ENCODE measurements around the gene CRB2.
A peak's percentile ranks its signal among the peaks of the same experiment; 100 is the strongest.

CRB2 gene

GRCh38 chr9:123315635-123316034 is 40.4 kb upstream of the CRB2 start:
- TF ChIP-seq GABPA (IDR thresholded peaks at IDR 0.05; ENCODE audit: low read depth): no peak
- no peak for TF ChIP-seq REST (IDR thresholded peaks at IDR 0.05; ENCODE audit: insufficient replicate concordance, low read depth)
- no peak for TF ChIP-seq POLR2AphosphoS5 (IDR thresholded peaks at IDR 0.05; ENCODE audit: low read depth)
- no peak for TF ChIP-seq SPI1 (IDR thresholded peaks at IDR 0.05; ENCODE audit: borderline replicate concordance, low read depth)
- TF ChIP-seq CTCF (IDR thresholded peaks at IDR 0.05; ENCODE audit: insufficient read depth, low read length): no peak
- no peak overlapping the region for H3K27ac ChIP-seq (replicated peaks)
- H3K4me3 ChIP-seq (replicated peaks; ENCODE audit: insufficient read depth, low read length): no peak overlapping the region
- DNase-seq (ENCODE audit: low read depth in 1 of 2, low spot score in 1 of 2): no peak
- no peaks in the 10 kb centered on the region for H3K27me3 ChIP-seq (ENCODE audit: insufficient read depth, poor library complexity, severe bottlenecking)

- Histone ChIP-seq H3K27me3 (ENCODE audit: insufficient read depth, poor library complexity, severe bottlenecking) (no peaks in the 10 kb centered on the region), H3K27ac (replicated peaks) (peak overlapping the region; percentile 24), H3K4me3 (replicated peaks; ENCODE audit: insufficient read depth, low read length) (no peak overlapping the region)
- peak in 1 of 2 experiments; percentile 76 for DNase-seq (ENCODE audit: low read depth in 1 of 2, low spot score in 1 of 2)
- no peak for TF ChIP-seq CTCF (IDR thresholded peaks at IDR 0.05; ENCODE audit: insufficient read depth, low read length)
- no peak for TF ChIP-seq GABPA (IDR thresholded peaks at IDR 0.05; ENCODE audit: low read depth)
- no peak for TF ChIP-seq POLR2AphosphoS5 (IDR thresholded peaks at IDR 0.05; ENCODE audit: low read depth)
These were observed 39.8 kb upstream of the CRB2 start for GRCh38 chr9:123316053-123316718.

- no peak for DNase-seq (ENCODE audit: low read depth in 1 of 2, low spot score in 1 of 2)
- no peak for TF ChIP-seq POLR2AphosphoS5 (IDR thresholded peaks at IDR 0.05; ENCODE audit: low read depth)
- no peak for TF ChIP-seq GABPA (IDR thresholded peaks at IDR 0.05; ENCODE audit: low read depth)
- no peak for TF ChIP-seq SPI1 (IDR thresholded peaks at IDR 0.05; ENCODE audit: borderline replicate concordance, low read depth)
- no peaks in the 10 kb centered on the region for H3K27me3 ChIP-seq (ENCODE audit: insufficient read depth, poor library complexity, severe bottlenecking)
- no peak overlapping the region for H3K27ac ChIP-seq (replicated peaks)
- no peak overlapping the region for H3K4me3 ChIP-seq (replicated peaks; ENCODE audit: insufficient read depth, low read length)
These were observed 37.8 kb upstream of the CRB2 start for GRCh38 chr9:123318202-123318601.

- TF ChIP-seq REST (IDR thresholded peaks at IDR 0.05; ENCODE audit: insufficient replicate concordance, low read depth): no peak
- TF ChIP-seq SPI1 (IDR thresholded peaks at IDR 0.05; ENCODE audit: borderline replicate concordance, low read depth): no peak
- TF ChIP-seq CTCF (IDR thresholded peaks at IDR 0.05; ENCODE audit: insufficient read depth, low read length): no peak
- no peak for TF ChIP-seq POLR2AphosphoS5 (IDR thresholded peaks at IDR 0.05; ENCODE audit: low read depth)
- TF ChIP-seq GABPA (IDR thresholded peaks at IDR 0.05; ENCODE audit: low read depth): no peak
These were observed 37.0 kb upstream of the CRB2 start for GRCh38 chr9:123318961-123319421.

More at GRCh38 chr9:123318961-123319421, 37.0 kb upstream of the CRB2 start:
- Histone ChIP-seq H3K27me3 (ENCODE audit: insufficient read depth, poor library complexity, severe bottlenecking) (no peaks in the 10 kb centered on the region), H3K4me3 (replicated peaks; ENCODE audit: insufficient read depth, low read length) (no peak overlapping the region), H3K27ac (replicated peaks) (no peak overlapping the region)
- DNase-seq (ENCODE audit: low read depth in 1 of 2, low spot score in 1 of 2): no peak
